ENCODE data around the gene FANCC.
A peak's percentile ranks its signal among the peaks of the same experiment; 100 is the strongest.

FANCC gene

GRCh38 chr9:95325221-95325620 lies 7.7 kb upstream of the FANCC start:
- no peak overlapping the region for H3K27ac ChIP-seq (ENCODE audit: low read length)
- H3K36me3 ChIP-seq (ENCODE audit: control insufficient read depth, low read depth, low read length) = no peaks in the 10 kb centered on the region
- no peaks in the 10 kb centered on the region for H3K27me3 ChIP-seq (ENCODE audit: control insufficient read depth, insufficient read depth, low read length)
- no peak overlapping the region for H3K9ac ChIP-seq (ENCODE audit: low read length)
- H3K9me3 ChIP-seq (ENCODE audit: control insufficient read depth, low read depth, low read length) = peaks cover 21% of the 10 kb centered on the region
- H3K4me1 ChIP-seq (ENCODE audit: control insufficient read depth, low read depth, low read length) = no peaks in the 10 kb centered on the region
- H3K4me3 ChIP-seq (ENCODE audit: low read length) = no peak overlapping the region

DNA sequence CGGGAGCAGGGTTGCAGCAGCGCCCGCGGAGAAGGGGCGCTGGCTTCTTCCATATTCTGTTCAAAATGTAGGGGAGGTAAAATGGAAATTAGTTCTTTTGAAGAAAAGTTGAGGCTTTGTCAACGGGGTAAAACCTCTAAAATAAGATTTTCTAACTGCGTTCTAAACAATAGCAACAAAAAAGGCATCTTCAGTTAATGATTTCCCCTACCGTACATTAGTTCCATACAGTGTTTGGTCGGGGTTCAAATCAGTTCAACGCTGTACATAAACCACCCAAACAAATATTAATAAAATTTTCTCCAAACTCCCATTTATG lies 343 bp upstream of the FANCC start:
- H3K4me3 ChIP-seq (ENCODE audit: low read length) = peak overlapping the region; percentile 80
- peak overlapping the region; percentile 49 for H3K27ac ChIP-seq (ENCODE audit: low read length)
- no peaks in the 10 kb centered on the region for H3K9me3 ChIP-seq (ENCODE audit: control insufficient read depth, low read depth, low read length)
- H3K27me3 ChIP-seq (ENCODE audit: control insufficient read depth, insufficient read depth, low read length) = peaks cover 3% of the 10 kb centered on the region
- H3K36me3 ChIP-seq (ENCODE audit: control insufficient read depth, low read depth, low read length) = no peaks in the 10 kb centered on the region
- peaks cover 12% of the 10 kb centered on the region for H3K4me1 ChIP-seq (ENCODE audit: control insufficient read depth, low read depth, low read length)
- H3K9ac ChIP-seq (ENCODE audit: low read length) = peak overlapping the region; percentile 92

DNA sequence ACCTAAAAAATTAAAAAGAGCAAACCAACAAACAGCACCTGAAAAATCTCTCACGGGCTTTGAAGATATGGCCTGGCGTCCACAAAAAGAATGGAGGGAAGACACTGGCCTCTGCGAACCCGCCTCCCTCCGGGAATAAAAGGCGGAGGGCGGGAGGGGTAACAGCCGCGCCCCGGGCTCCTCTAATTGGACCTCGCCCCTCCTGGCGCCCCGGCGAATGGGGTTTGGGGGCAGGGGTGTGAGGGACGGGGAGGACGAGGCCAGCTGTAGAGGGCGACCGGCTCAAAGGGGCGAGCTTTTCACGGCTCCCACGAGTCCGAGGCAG lies 753 bp downstream of the FANCC start:
- H3K9ac ChIP-seq (ENCODE audit: low read length) = peak overlapping the region; percentile 74
- H3K27ac ChIP-seq (ENCODE audit: low read length) = peak overlapping the region; percentile 26
- no peaks in the 10 kb centered on the region for H3K36me3 ChIP-seq (ENCODE audit: control insufficient read depth, low read depth, low read length)
- H3K4me1 ChIP-seq (ENCODE audit: control insufficient read depth, low read depth, low read length) = peaks cover 12% of the 10 kb centered on the region
- H3K4me3 ChIP-seq (ENCODE audit: low read length) = peak overlapping the region; percentile 80
- H3K27me3 ChIP-seq (ENCODE audit: control insufficient read depth, insufficient read depth, low read length) = peaks cover 3% of the 10 kb centered on the region
- no peaks in the 10 kb centered on the region for H3K9me3 ChIP-seq (ENCODE audit: control insufficient read depth, low read depth, low read length)

GRCh38 chr9:95316274-95316673 lies 1.2 kb downstream of the FANCC start:
- peak overlapping the region; percentile 74 for H3K9ac ChIP-seq (ENCODE audit: low read length)
- no peaks in the 10 kb centered on the region for H3K9me3 ChIP-seq (ENCODE audit: control insufficient read depth, low read depth, low read length)
- peaks cover 12% of the 10 kb centered on the region for H3K4me1 ChIP-seq (ENCODE audit: control insufficient read depth, low read depth, low read length)
- peaks cover 3% of the 10 kb centered on the region for H3K27me3 ChIP-seq (ENCODE audit: control insufficient read depth, insufficient read depth, low read length)
- H3K4me3 ChIP-seq (ENCODE audit: low read length) = peak overlapping the region; percentile 80
- no peaks in the 10 kb centered on the region for H3K36me3 ChIP-seq (ENCODE audit: control insufficient read depth, low read depth, low read length)
- H3K27ac ChIP-seq (ENCODE audit: low read length) = peak overlapping the region; percentile 26

GRCh38 chr9:95315108-95315746 lies 2.3 kb downstream of the FANCC start:
- Histone ChIP-seq H3K27ac (ENCODE audit: low read length) (no peak overlapping the region), H3K36me3 (ENCODE audit: control insufficient read depth, low read depth, low read length) (no peaks in the 10 kb centered on the region), H3K4me1 (ENCODE audit: control insufficient read depth, low read depth, low read length) (peaks cover 12% of the 10 kb centered on the region), H3K4me3 (ENCODE audit: low read length) (no peak overlapping the region), H3K9ac (ENCODE audit: low read length) (no peak overlapping the region), H3K27me3 (ENCODE audit: control insufficient read depth, insufficient read depth, low read length) (peaks cover 3% of the 10 kb centered on the region), H3K9me3 (ENCODE audit: control insufficient read depth, low read depth, low read length) (no peaks in the 10 kb centered on the region)

DNA sequence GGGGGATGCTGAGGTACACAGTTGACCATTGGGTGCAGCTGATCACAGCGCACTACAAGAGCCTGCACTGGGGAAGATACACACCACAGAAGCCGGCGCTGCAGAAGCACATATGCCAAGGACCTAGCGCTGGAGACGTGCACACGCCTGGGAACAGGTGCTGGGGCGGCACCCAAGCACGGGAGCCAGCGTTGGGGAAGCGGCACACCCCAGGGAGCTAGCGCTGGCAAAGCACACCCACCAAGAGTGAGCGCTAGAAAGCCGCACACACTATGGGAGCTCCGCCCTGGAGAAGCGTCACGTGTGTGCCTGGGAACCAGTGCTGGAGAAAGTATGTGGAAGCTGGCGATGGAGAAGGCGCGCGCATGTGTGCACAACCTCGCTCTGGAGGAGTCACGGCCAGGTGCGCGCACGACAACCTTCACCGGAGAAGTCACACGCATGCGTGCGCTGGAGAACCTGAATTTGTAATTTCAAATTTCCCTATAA lies 4.5 kb downstream of the FANCC start:
- Histone ChIP-seq H3K4me1 (ENCODE audit: control insufficient read depth, low read depth, low read length) (peaks cover 12% of the 10 kb centered on the region), H3K4me3 (ENCODE audit: low read length) (peak overlapping the region; percentile 66), H3K9me3 (ENCODE audit: control insufficient read depth, low read depth, low read length) (no peaks in the 10 kb centered on the region), H3K9ac (ENCODE audit: low read length) (peak overlapping the region; percentile 14), H3K27me3 (ENCODE audit: control insufficient read depth, insufficient read depth, low read length) (peaks cover 3% of the 10 kb centered on the region), H3K27ac (ENCODE audit: low read length) (no peak overlapping the region), H3K36me3 (ENCODE audit: control insufficient read depth, low read depth, low read length) (no peaks in the 10 kb centered on the region)

DNA sequence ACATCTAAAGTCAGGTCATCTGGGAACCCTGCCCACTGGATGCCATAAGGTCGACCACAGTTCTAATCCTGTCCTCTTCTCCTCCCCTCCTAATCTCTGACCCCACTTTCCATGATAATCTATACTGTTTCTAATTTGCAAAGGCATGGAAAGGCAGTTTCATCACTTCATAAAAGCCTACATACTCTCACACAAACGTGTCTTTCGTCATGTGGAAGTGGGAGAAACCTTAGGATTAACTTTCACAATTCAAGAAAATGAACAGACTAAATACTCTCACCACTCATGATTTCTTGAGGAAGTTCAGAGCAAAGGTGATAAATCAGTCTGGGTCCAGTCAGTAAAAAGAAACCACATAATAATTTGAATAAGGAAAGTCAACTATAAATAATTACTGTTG lies 5.5 kb downstream of the FANCC start:
- Histone ChIP-seq H3K36me3 (ENCODE audit: control insufficient read depth, low read depth, low read length) (no peaks in the 10 kb centered on the region), H3K9ac (ENCODE audit: low read length) (no peak overlapping the region), H3K9me3 (ENCODE audit: control insufficient read depth, low read depth, low read length) (no peaks in the 10 kb centered on the region), H3K27ac (ENCODE audit: low read length) (no peak overlapping the region), H3K4me3 (ENCODE audit: low read length) (no peak overlapping the region), H3K27me3 (ENCODE audit: control insufficient read depth, insufficient read depth, low read length) (peaks cover 3% of the 10 kb centered on the region), H3K4me1 (ENCODE audit: control insufficient read depth, low read depth, low read length) (peaks cover 12% of the 10 kb centered on the region)

DNA sequence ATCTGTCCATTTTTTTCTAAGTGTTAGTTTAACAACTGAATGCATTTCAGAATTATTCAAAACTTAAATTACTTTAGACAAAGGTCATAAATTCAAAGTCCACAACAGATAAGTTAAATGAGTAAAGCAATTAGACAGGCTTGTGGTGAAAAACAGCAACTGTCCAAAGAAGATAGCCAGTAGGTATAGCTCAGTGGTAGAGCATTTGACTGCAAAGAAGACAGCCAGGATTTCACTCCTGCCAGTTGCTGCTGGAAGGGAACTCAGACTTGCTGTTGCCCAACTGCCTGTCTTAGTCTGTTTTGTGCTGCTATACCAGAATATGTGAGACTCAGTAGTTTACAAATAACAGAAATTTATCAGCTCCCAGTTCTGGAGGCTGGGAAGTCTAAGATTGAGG lies 10.0 kb downstream of the FANCC start:
- Histone ChIP-seq H3K4me3 (ENCODE audit: low read length) (no peak overlapping the region), H3K36me3 (ENCODE audit: control insufficient read depth, low read depth, low read length) (no peaks in the 10 kb centered on the region), H3K27me3 (ENCODE audit: control insufficient read depth, insufficient read depth, low read length) (no peaks in the 10 kb centered on the region), H3K27ac (ENCODE audit: low read length) (no peak overlapping the region), H3K9ac (ENCODE audit: low read length) (no peak overlapping the region), H3K9me3 (ENCODE audit: control insufficient read depth, low read depth, low read length) (no peaks in the 10 kb centered on the region), H3K4me1 (ENCODE audit: control insufficient read depth, low read depth, low read length) (peaks cover 4% of the 10 kb centered on the region)

GRCh38 chr9:95306819-95307218 lies 10.7 kb downstream of the FANCC start:
- Histone ChIP-seq H3K9me3 (ENCODE audit: control insufficient read depth, low read depth, low read length) (no peaks in the 10 kb centered on the region), H3K27me3 (ENCODE audit: control insufficient read depth, insufficient read depth, low read length) (no peaks in the 10 kb centered on the region), H3K27ac (ENCODE audit: low read length) (no peak overlapping the region), H3K4me1 (ENCODE audit: control insufficient read depth, low read depth, low read length) (peaks cover 4% of the 10 kb centered on the region), H3K9ac (ENCODE audit: low read length) (no peak overlapping the region), H3K4me3 (ENCODE audit: low read length) (no peak overlapping the region), H3K36me3 (ENCODE audit: control insufficient read depth, low read depth, low read length) (no peaks in the 10 kb centered on the region)

- no peaks in the 10 kb centered on the region for H3K36me3 ChIP-seq (ENCODE audit: control insufficient read depth, low read depth, low read length)
- H3K27me3 ChIP-seq (ENCODE audit: control insufficient read depth, insufficient read depth, low read length) = no peaks in the 10 kb centered on the region
- H3K4me1 ChIP-seq (ENCODE audit: control insufficient read depth, low read depth, low read length) = peaks cover 4% of the 10 kb centered on the region
- no peak overlapping the region for H3K9ac ChIP-seq (ENCODE audit: low read length)
- no peaks in the 10 kb centered on the region for H3K9me3 ChIP-seq (ENCODE audit: control insufficient read depth, low read depth, low read length)
- H3K4me3 ChIP-seq (ENCODE audit: low read length) = no peak overlapping the region
- no peak overlapping the region for H3K27ac ChIP-seq (ENCODE audit: low read length)
Measured at GRCh38 chr9:95305770-95306492, 11.6 kb downstream of the FANCC start.

DNA sequence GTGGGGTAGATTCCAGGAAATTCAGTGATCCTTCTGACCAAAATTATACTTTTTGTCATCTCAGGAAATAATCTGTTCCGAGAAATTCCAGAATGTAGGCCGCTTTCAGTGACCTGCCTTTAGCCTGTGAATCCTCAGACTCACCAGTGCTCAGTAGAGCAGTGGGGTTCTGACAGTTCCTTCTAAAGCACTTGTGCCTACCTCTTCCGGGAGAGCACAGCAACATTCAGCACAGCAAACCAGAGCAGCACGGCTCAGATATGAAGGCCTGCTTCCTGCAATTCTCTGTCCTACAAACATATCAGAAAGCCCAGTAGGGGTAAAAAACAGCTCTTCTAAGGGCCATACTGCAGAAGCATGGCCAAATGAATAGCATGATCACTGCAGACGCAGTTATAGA lies 15.0 kb downstream of the FANCC start:
- H3K9ac ChIP-seq (ENCODE audit: low read length) = no peak overlapping the region

DNA sequence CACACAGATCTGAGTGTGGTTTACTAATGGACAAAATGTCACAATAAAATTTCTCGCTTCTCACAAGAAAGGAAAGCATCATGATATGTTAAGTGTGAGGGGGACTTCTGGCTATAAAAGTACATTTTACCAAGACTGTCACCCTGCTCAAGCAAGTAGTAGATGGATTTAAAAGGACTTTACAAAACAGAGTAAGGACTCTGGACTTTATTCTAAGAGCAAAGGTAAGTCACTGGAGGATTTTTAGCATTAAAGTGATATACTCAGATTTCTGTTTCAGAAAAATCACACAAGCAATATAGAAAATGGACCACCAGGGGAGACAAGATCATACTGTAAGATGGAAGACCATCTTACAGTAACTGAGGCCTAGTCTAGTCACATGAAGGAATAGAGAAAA lies 19.7 kb downstream of the FANCC start:
- Histone ChIP-seq H3K4me3 (ENCODE audit: low read length) (no peak overlapping the region), H3K27ac (ENCODE audit: low read length) (no peak overlapping the region), H3K36me3 (ENCODE audit: control insufficient read depth, low read depth, low read length) (no peaks in the 10 kb centered on the region), H3K9me3 (ENCODE audit: control insufficient read depth, low read depth, low read length) (no peaks in the 10 kb centered on the region), H3K9ac (ENCODE audit: low read length) (no peak overlapping the region), H3K27me3 (ENCODE audit: control insufficient read depth, insufficient read depth, low read length) (no peaks in the 10 kb centered on the region), H3K4me1 (ENCODE audit: control insufficient read depth, low read depth, low read length) (no peaks in the 10 kb centered on the region)

More for the DNA sequence above, 15.0 kb downstream of the FANCC start:
- peaks cover 4% of the 10 kb centered on the region for H3K4me1 ChIP-seq (ENCODE audit: control insufficient read depth, low read depth, low read length)
- H3K4me3 ChIP-seq (ENCODE audit: low read length) = no peak overlapping the region
- H3K27me3 ChIP-seq (ENCODE audit: control insufficient read depth, insufficient read depth, low read length) = no peaks in the 10 kb centered on the region
- H3K36me3 ChIP-seq (ENCODE audit: control insufficient read depth, low read depth, low read length) = no peaks in the 10 kb centered on the region
- no peaks in the 10 kb centered on the region for H3K9me3 ChIP-seq (ENCODE audit: control insufficient read depth, low read depth, low read length)
- no peak overlapping the region for H3K27ac ChIP-seq (ENCODE audit: low read length)

Measured in iPS-18a (cell line).